NCI-H460 (cell line): ENCODE measurements around the gene ZDHHC14. TPM values are rescaled to one million over a fixed set of nuclear protein-coding genes. Genes with fewer than 3 reads are reported as not detected.

Experiments
- DNase-seq: peaks from one replicate; pipeline ENCODE4 v3.0.0-alpha.2; 2016; ENCODE audit warnings: low read depth; ENCODE audit errors: extremely low read depth
- small RNA-seq, 2 experiments: library from RNA; depleted of rRNA; stranded (forward); fragments of <200 nt; gene quantifications; one replicate each; pipeline ENCODE3, GENCODE V24; 2014
- total RNA-seq: library from RNA; depleted of rRNA; stranded (reverse); fragments of >200 nt; shearing (Covaris generic); gene quantifications from 2 replicates; pipeline ENCODE4 v1.2.3, GENCODE V29; 2014; rRNA removed

Gene ZDHHC14
- total RNA-seq, 1 experiment from 2014 or later: 2.4 TPM

- no peak for DNase-seq
These were observed 340.8 kb downstream of the ZDHHC14 start for GRCh38 chr6:157721830-157722229.

DNA sequence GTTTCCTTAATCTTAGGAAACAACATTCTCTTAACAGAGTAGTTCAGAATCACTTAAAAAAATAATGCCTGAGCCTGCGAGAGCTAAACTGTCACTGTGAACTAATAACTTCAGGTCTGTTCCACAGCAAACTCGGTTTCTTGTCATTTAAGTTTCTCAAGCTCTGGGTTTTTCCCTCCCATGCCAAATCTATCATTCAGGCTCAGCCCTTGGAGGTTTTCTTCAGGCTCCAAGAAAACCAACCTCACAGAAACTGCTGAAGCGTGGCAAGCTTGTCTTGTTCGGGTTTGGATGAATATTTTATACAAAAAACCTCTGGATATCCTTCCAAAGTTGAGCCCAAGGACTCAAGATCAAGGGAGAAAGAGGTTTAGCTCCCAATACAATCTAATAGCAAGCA, 342.4 kb downstream of the ZDHHC14 start:
- no peak for DNase-seq

DNA sequence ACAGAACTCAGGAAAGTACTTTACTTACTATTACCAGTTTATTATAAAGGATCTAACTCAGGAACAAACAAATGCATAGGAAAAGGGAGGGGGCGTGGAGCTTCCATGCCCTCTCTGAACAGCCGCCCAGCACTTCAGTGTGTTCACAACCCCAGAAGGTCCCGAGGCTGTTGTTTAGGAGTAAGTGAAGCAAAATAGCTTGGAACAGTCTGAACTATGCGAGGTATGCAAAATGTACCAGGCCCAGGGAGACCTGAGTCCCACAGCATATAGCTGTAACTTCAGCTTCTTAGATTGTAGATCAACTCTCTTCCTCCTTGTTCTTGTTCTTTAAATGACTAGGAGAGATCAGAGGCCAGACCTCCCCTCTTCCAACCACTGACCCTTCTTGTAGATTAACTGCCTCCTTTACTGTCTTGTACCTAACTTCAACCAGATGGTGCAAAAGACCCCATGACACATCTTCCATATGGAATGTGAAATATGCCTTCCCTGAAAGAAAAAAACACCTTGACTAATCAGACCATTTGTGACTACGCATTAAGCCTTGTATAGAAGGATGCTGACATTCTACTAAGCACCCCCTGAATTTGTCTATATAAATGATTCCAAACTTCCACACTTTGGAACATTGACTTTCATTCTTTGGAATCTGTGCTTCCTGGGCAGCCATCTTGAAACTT, 343.3 kb downstream of the ZDHHC14 start:
- DNase-seq: no peak

DNA sequence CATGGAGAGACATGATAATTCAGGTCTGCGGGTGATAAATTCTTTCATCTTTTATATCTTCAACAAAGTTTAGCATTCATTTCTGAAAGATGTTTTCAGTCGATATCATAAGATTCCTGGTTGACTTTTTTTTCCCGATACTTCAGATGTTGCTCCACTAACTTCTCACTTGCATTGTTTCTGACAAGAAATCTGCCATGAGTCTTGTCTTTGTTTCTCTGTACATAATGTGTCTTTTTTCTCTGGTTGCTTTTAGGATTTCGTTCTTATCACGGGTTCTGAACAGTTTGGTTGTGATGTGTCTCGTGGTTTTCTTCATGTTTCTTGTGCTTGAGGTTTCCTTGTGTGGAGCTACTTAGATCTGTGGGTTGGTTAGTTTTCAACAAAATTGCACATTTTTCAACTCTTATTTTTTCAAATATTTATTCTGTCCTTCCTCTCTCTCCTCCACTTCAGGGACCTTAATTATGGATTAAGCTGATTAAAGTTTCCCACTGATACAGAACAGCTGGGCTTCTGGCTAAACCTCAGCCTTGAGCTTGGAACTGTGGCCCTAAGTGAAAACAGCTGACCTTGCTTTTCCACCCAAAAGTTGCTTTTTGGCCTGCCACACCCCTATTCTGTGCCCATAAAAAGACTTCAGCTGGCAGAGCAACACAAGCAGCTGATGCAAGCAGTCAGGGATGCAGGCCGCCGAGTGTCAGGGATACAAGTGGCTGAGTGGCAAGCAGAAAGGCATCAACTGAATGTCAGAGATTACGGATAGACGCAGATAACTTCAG, 344.2 kb downstream of the ZDHHC14 start:
- no peak for DNase-seq

GRCh38 chr6:157725836-157726235, 344.8 kb downstream of the ZDHHC14 start:
- DNase-seq: no peak

GRCh38 chr6:157726892-157727628, 346.1 kb downstream of the ZDHHC14 start:
- no peak for DNase-seq

Small RNAs within 50 kb of the gene (small RNA-seq; reads per million reads assigned to genes)
- 0 reads per million in 2 experiments for gene MIR3692

Other genes starting within 250 kb of the ZDHHC14 start
- gene TMEM242, start 57.7 kb upstream of the ZDHHC14 start, total RNA-seq: 6.6 and 6.8 TPM in 2 replicates